HTERT RPE-1 (cell line): ENCODE measurements around the gene SEC14L6.

Experiments
- in situ Hi-C: fragments of 300-500 bp; cut with MboI; formaldehyde crosslinking; loops from 4 replicates; pipeline ENCODE4 v1.14.3; 2020; ENCODE audit warnings: low sequenced_read_pairs

The SEC14L6 gene

GRCh38 chr22:30500628-30501027 lies 45.9 kb downstream of the SEC14L6 start:
- in situ Hi-C loops = no loop called here

- in situ Hi-C loops = no loop called here
These were observed 48.9 kb downstream of the SEC14L6 start for GRCh38 chr22:30497466-30498150.

- in situ Hi-C loops = no loop called here
These were observed 51.3 kb downstream of the SEC14L6 start for GRCh38 chr22:30495041-30495784.

- in situ Hi-C loops = no loop called here
These were observed 54.4 kb downstream of the SEC14L6 start for GRCh38 chr22:30492144-30492543.

GRCh38 chr22:30491381-30491780 lies 55.2 kb downstream of the SEC14L6 start:
- in situ Hi-C loops = no loop called here

GRCh38 chr22:30490399-30490798 lies 56.1 kb downstream of the SEC14L6 start:
- in situ Hi-C loops = no loop called here

GRCh38 chr22:30488121-30488520 lies 58.4 kb downstream of the SEC14L6 start:
- in situ Hi-C loops = no loop called here

- in situ Hi-C loops = no loop called here
These were observed 59.9 kb downstream of the SEC14L6 start for GRCh38 chr22:30486661-30487115.

- in situ Hi-C loops = no loop called here
These were observed 60.4 kb downstream of the SEC14L6 start for GRCh38 chr22:30486118-30486517.

GRCh38 chr22:30485362-30485988 lies 61.1 kb downstream of the SEC14L6 start:
- in situ Hi-C loops = no loop called here

GRCh38 chr22:30483169-30483568 lies 63.4 kb downstream of the SEC14L6 start:
- in situ Hi-C loops = no loop called here

GRCh38 chr22:30481711-30482110 lies 64.8 kb downstream of the SEC14L6 start:
- in situ Hi-C loops = no loop called here

GRCh38 chr22:30479981-30480380 lies 66.6 kb downstream of the SEC14L6 start:
- in situ Hi-C loops = no loop called here

- in situ Hi-C loops = no loop called here
These were observed 71.7 kb downstream of the SEC14L6 start for GRCh38 chr22:30474683-30475424.

- in situ Hi-C loops = no loop called here
These were observed 72.4 kb downstream of the SEC14L6 start for GRCh38 chr22:30474121-30474520.

GRCh38 chr22:30472994-30473720 lies 73.4 kb downstream of the SEC14L6 start:
- in situ Hi-C loops = no loop called here
